ENCODE data around the gene TNS1.

DNA sequence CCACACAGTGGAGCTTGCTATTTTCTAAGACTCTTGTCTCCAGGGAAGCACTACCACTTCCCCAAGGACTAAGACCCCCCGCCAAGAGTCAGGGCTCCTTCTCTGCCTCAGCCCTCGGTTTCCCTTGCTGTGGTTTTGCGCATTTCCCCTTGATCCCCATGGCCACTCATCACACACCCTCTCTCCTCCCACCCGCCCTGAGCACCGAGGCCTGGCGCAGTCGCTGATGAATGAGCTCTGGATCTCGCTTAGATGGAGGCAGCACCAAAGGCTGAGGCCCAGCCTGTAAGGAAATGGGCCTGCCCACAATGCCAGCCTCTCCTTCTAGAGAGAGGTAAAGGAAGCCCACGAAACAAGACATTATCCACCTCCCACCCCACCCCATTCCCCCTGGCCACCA lies 96.9 kb downstream of the TNS1 start:
- TF ChIP-seq, protein P1, sequence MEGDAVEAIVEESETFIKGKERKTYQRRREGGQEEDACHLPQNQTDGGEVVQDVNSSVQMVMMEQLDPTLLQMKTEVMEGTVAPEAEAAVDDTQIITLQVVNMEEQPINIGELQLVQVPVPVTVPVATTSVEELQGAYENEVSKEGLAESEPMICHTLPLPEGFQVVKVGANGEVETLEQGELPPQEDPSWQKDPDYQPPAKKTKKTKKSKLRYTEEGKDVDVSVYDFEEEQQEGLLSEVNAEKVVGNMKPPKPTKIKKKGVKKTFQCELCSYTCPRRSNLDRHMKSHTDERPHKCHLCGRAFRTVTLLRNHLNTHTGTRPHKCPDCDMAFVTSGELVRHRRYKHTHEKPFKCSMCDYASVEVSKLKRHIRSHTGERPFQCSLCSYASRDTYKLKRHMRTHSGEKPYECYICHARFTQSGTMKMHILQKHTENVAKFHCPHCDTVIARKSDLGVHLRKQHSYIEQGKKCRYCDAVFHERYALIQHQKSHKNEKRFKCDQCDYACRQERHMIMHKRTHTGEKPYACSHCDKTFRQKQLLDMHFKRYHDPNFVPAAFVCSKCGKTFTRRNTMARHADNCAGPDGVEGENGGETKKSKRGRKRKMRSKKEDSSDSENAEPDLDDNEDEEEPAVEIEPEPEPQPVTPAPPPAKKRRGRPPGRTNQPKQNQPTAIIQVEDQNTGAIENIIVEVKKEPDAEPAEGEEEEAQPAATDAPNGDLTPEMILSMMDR (IDR thresholded peaks at IDR 0.05 in 2 of 3, conservative IDR thresholded peaks at IDR 0.05 in 1 of 3; ENCODE audit: borderline replicate concordance in 1 of 3, insufficient read depth in 1 of 3, low read depth in 2 of 3, low read length in 2 of 3) = no peak
- TF ChIP-seq EZH2phosphoT487 (IDR thresholded peaks at IDR 0.05; ENCODE audit: borderline replicate concordance) (no peak), POLR2AphosphoS5 (IDR thresholded peaks at IDR 0.05; ENCODE audit: low read depth, low read length) (no peak), CEBPB (IDR thresholded peaks at IDR 0.05; ENCODE audit: low read depth) (no peak), SP1 (IDR thresholded peaks at IDR 0.05; ENCODE audit: low read depth) (no peak), POLR2A (IDR thresholded peaks at IDR 0.05; ENCODE audit: borderline replicate concordance, extremely low read depth, insufficient read depth, insufficient read length) (no peak), EGR1 (IDR thresholded peaks at IDR 0.05; ENCODE audit: low read depth) (no peak)

Data from HCT116 (cell line).